Liver (tissue), 9 donors: ENCODE results near the gene PC. TPM values are rescaled to one million over a fixed set of nuclear protein-coding genes. Genes with fewer than 3 reads are reported as not detected.

Experiments used
- DNase-seq: peaks from one replicate; pipeline ENCODE4 v3.0.0-alpha.2; 2017; ENCODE audit warnings: low spot score
- H3K27ac ChIP-seq, 2 donors: one replicate each; pipeline ENCODE4 v1.7.0; 2013; ENCODE audit warnings: inconsistent platforms in 2 of 2, low read length in 2 of 2, control low read depth in 1 of 2, low read depth in 1 of 2, mild to moderate bottlenecking in 1 of 2
- H3K27me3 ChIP-seq, 4 donors: one replicate each; pipeline versions ENCODE4 v1.6.1 to v1.7.0; 2013; ENCODE audit warnings: low read length in 3 of 4, inconsistent platforms in 1 of 4, mild to moderate bottlenecking in 1 of 4, moderate library complexity in 1 of 4; ENCODE audit not compliant: control insufficient read depth in 4 of 4, insufficient read depth in 4 of 4
- H3K36me3 ChIP-seq, 4 donors: one replicate each; pipeline versions ENCODE4 v1.6.1 to v1.7.0; 2013; ENCODE audit warnings: low read length in 3 of 4, mild to moderate bottlenecking in 3 of 4, low read depth in 1 of 4, moderate library complexity in 1 of 4; ENCODE audit not compliant: control insufficient read depth in 4 of 4, insufficient read depth in 3 of 4
- H3K4me1 ChIP-seq, 4 donors: one replicate each; pipeline versions ENCODE4 v1.6.1 to v1.7.0; 2013; ENCODE audit warnings: low read length in 3 of 4, mild to moderate bottlenecking in 3 of 4, moderate library complexity in 1 of 4; ENCODE audit not compliant: control insufficient read depth in 4 of 4, insufficient read depth in 4 of 4
- H3K4me3 ChIP-seq, 3 donors: one replicate each; pipeline versions ENCODE4 v1.6.1 to v1.7.0; 2013; ENCODE audit warnings: low read length in 3 of 3, control low read depth in 1 of 3, low read depth in 1 of 3, mild to moderate bottlenecking in 1 of 3
- H3K9ac ChIP-seq, 2 donors: one replicate each; pipeline ENCODE4 v1.7.0; 2013; ENCODE audit warnings: low read length in 2 of 2, mild to moderate bottlenecking in 2 of 2, moderate library complexity in 2 of 2, control low read depth in 1 of 2, low read depth in 1 of 2
- H3K9me3 ChIP-seq, 4 donors: one replicate each; pipeline versions ENCODE4 v1.6.1 to v1.7.0; 2013; ENCODE audit warnings: low read length in 3 of 4; ENCODE audit not compliant: control insufficient read depth in 4 of 4
- ATF3 ChIP-seq: IDR thresholded peaks from 2 replicates; pipeline ENCODE4 v1.6.1; 2016; ENCODE audit warnings: antibody characterized with exemption
- CTCF ChIP-seq: fragments of 150-350 bp; IDR thresholded peaks from 2 replicates; pipeline ENCODE4 v1.5.1; 2017; ENCODE audit warnings: improper control_type of control experiment, low read depth, low read length; ENCODE audit not compliant: missing input control
- EGR1 ChIP-seq, 2 donors: IDR thresholded peaks; 2 replicates each; pipeline ENCODE4 v1.6.1; 2016 to 2018; ENCODE audit warnings: antibody characterized with exemption in 2 of 2, low read depth in 2 of 2
- FOXA1 ChIP-seq: IDR thresholded peaks from 2 replicates; pipeline ENCODE4 v1.6.1; 2016; ENCODE audit warnings: antibody characterized with exemption
- HNF4A ChIP-seq, 2 donors: conservative IDR thresholded peaks; 2 replicates each; pipeline ENCODE4 v1.6.1; 2016; ENCODE audit warnings: antibody characterized with exemption in 2 of 2, mild to moderate bottlenecking in 2 of 2
- HNF4G ChIP-seq: IDR thresholded peaks from 2 replicates; pipeline ENCODE4 v1.6.1; 2016; ENCODE audit warnings: antibody characterized with exemption
- JUND ChIP-seq, 2 donors: IDR thresholded peaks; 2 replicates each; pipeline ENCODE4 v1.6.1; 2016; ENCODE audit warnings: antibody characterized with exemption in 2 of 2
- NR2F2 ChIP-seq: IDR thresholded peaks from 2 replicates; pipeline ENCODE4 v1.6.1; 2016; ENCODE audit warnings: antibody characterized with exemption
- RXRA ChIP-seq, 2 donors: IDR thresholded peaks; 2 replicates each; pipeline ENCODE4 v1.6.1; 2017 to 2018; ENCODE audit warnings: antibody characterized with exemption in 2 of 2, mild to moderate bottlenecking in 1 of 2
- SP1 ChIP-seq: IDR thresholded peaks from 2 replicates; pipeline ENCODE4 v1.6.1; 2018; ENCODE audit warnings: antibody characterized with exemption, mild to moderate bottlenecking
- TAF1 ChIP-seq: conservative IDR thresholded peaks from 2 replicates; pipeline ENCODE4 v1.6.1; 2016; ENCODE audit warnings: antibody characterized with exemption, mild to moderate bottlenecking
- YY1 ChIP-seq: IDR thresholded peaks from 2 replicates; pipeline ENCODE4 v1.6.1; 2016; ENCODE audit warnings: antibody characterized with exemption, mild to moderate bottlenecking
- WGBS: extraction: QIAGEN DNeasy Blood & Tissue Kit; methylation state at CpG from one replicate; pipeline ENCODE4 v1.1.7; 2013; 5-methylcytosine and 5-hydroxymethylcytosine counted together
- polyA plus RNA-seq, 2 donors: library from polyadenylated mRNA; stranded (reverse) in 1 of 2; unstranded in 1 of 2; fragments of 200-250 nt in 1 of 2; fragments of >200 nt in 1 of 2; fragmentation: Nextera tagmentation in 1 of 2; extraction: Ambion mirVana in 1 of 2; gene quantifications; one replicate each; pipeline versions ENCODE4 v1.2.1 to v1.2.3, GENCODE V29; 2013 to 2015
- total RNA-seq, 2 donors: library from RNA; depleted of rRNA; stranded (reverse); fragments of >200 nt; gene quantifications; one replicate each; pipeline ENCODE4 v1.2.3, GENCODE V29; 2014
- TF ChIP-seq, protein P1 (sequence below): IDR thresholded peaks from 2 replicates; pipeline ENCODE4 v1.6.1; 2016; ENCODE audit warnings: antibody characterized with exemption
- donor health status: healthy.
- donor health status: healthy.
- donor health status: healthy.
- donor health status: healthy.
- donor health status: healthy.

PC gene
- total and polyA plus RNA-seq, 4 donors: 144 to 583 (median 296) TPM

GRCh38 chr11:66864172-66864901 lies 93.8 kb downstream of the PC start:
- H3K27me3 ChIP-seq: no peaks in the 10 kb centered on the region
- peaks cover 0 to 5% (median 2%) of the 10 kb centered on the region in 4 donors for H3K4me1 ChIP-seq
- H3K27ac ChIP-seq: no peak overlapping the region
- no peak overlapping the region for H3K9ac ChIP-seq
- no peak for DNase-seq
- TF ChIP-seq CTCF: no peak
- TF ChIP-seq HNF4G: no peak
- no peak for TF ChIP-seq RXRA (IDR thresholded peaks at IDR 0.05)
- no peak for TF ChIP-seq EGR1 (IDR thresholded peaks at IDR 0.05; ENCODE audit: low read depth in 2 of 2)
- TF ChIP-seq JUND (IDR thresholded peaks at IDR 0.05): no peak
- no peak for TF ChIP-seq ATF3
- TF ChIP-seq SP1: no peak
- H3K36me3 ChIP-seq: peaks cover 16 to 43% (median 29%) of the 10 kb centered on the region in 4 donors
- 80% methylated on average over 35 of the region's 35 CpGs for WGBS
- no peaks in the 10 kb centered on the region for H3K9me3 ChIP-seq
- H3K4me3 ChIP-seq: no peak overlapping the region

- no peak overlapping the region for H3K27ac ChIP-seq
These were observed 94.6 kb downstream of the PC start for GRCh38 chr11:66863428-66864125.

More at GRCh38 chr11:66863428-66864125, 94.6 kb downstream of the PC start:
- Histone ChIP-seq H3K4me1 (peaks cover 0 to 5% (median 2%) of the 10 kb centered on the region in 4 donors), H3K27me3 (no peaks in the 10 kb centered on the region), H3K9me3 (no peaks in the 10 kb centered on the region), H3K36me3 (peaks cover 12 to 48% (median 28%) of the 10 kb centered on the region in 4 donors), H3K4me3 (no peak overlapping the region), H3K9ac (no peak overlapping the region)
- 87% methylated on average over 31 of the region's 31 CpGs for whole genome bisulfite sequencing
- DNase-seq: no peak
- TF ChIP-seq, protein P1, sequence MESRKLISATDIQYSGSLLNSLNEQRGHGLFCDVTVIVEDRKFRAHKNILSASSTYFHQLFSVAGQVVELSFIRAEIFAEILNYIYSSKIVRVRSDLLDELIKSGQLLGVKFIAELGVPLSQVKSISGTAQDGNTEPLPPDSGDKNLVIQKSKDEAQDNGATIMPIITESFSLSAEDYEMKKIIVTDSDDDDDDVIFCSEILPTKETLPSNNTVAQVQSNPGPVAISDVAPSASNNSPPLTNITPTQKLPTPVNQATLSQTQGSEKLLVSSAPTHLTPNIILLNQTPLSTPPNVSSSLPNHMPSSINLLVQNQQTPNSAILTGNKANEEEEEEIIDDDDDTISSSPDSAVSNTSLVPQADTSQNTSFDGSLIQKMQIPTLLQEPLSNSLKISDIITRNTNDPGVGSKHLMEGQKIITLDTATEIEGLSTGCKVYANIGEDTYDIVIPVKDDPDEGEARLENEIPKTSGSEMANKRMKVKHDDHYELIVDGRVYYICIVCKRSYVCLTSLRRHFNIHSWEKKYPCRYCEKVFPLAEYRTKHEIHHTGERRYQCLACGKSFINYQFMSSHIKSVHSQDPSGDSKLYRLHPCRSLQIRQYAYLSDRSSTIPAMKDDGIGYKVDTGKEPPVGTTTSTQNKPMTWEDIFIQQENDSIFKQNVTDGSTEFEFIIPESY: no peak
- no peak for TF ChIP-seq NR2F2
- TF ChIP-seq HNF4A (conservative IDR thresholded peaks at IDR 0.05): no peak
- no peak for TF ChIP-seq TAF1
- TF ChIP-seq YY1: no peak
- TF ChIP-seq FOXA1: no peak
- TF ChIP-seq CTCF: no peak
